NCI-H748 (cell line): Measurements from ENCODE around the gene MFAP1.

Source experiments
- DNase-seq: peaks from one replicate; lab custom pipeline; 2025; ENCODE audit not compliant: unreplicated experiment; lab: John Stamatoyannopoulos, UW

The MFAP1 gene

GRCh38 chr15:43776718-43777266, 47.7 kb downstream of the MFAP1 start, which contains the start of gene ELL3:
Gene ELL3 (minus strand): TSS chr15:43776966. CDS start chr15:43776901, 65 bp downstream.
- peak; percentile 75 for DNase-seq

- DNase-seq: no peak
These were observed 48.3 kb downstream of the MFAP1 start for GRCh38 chr15:43776101-43776717.

- peak; percentile 62 for DNase-seq
These were observed 49.0 kb downstream of the MFAP1 start for GRCh38 chr15:43775411-43775965.

GRCh38 chr15:43774062-43774461, 50.4 kb downstream of the MFAP1 start:
- DNase-seq: no peak

GRCh38 chr15:43772624-43773023, 51.9 kb downstream of the MFAP1 start:
- DNase-seq: no peak

- no peak for DNase-seq
These were observed 52.7 kb downstream of the MFAP1 start for GRCh38 chr15:43771816-43772215.

- peak; percentile 33 for DNase-seq
These were observed 54.8 kb downstream of the MFAP1 start for GRCh38 chr15:43769584-43770228.

- no peak for DNase-seq
These were observed 60.6 kb downstream of the MFAP1 start for GRCh38 chr15:43763819-43764446.

GRCh38 chr15:43762824-43763223, 61.7 kb downstream of the MFAP1 start:
- no peak for DNase-seq
